Measurements from ENCODE around the gene PC. TPM values are rescaled to one million over a fixed set of nuclear protein-coding genes. Genes with fewer than 3 reads are reported as not detected.
A peak's percentile ranks its signal among the peaks of the same experiment; 100 is the strongest.

Gene PC
- total RNA-seq, 1 donor from 2014 or later, result 13.5 TPM

GRCh38 chr11:66976028-66976467 lies 17.9 kb upstream of the PC start:
- TF ChIP-seq CTCF (IDR thresholded peaks at IDR 0.05), result peak; percentile 35 to 50 (median 45)
- DNase-seq (ENCODE audit: low spot score in 2 of 2), result no peak
- Histone ChIP-seq H3K4me3 (no peak overlapping the region), H3K4me1 (peaks cover 10 to 11% of the 10 kb centered on the region in 2 donors), H3K9me3 (peaks cover 0 to 10% of the 10 kb centered on the region in 2 donors), H3K27me3 (no peaks in the 10 kb centered on the region), H3K27ac (no peak overlapping the region), H3K36me3 (no peaks in the 10 kb centered on the region)
- intact Hi-C loops (cut with DNase I), result no loop called here

GRCh38 chr11:66975405-66976027 lies 17.3 kb upstream of the PC start:
- no peak overlapping the region for H3K27ac ChIP-seq
- peaks cover 10 to 12% of the 10 kb centered on the region in 2 donors for H3K4me1 ChIP-seq

GRCh38 chr11:66974724-66975404 lies 16.7 kb upstream of the PC start, which contains the start of gene C11orf86:
Gene C11orf86 (plus strand): TSS chr11:66975304. CDS start chr11:66975363, 59 bp downstream.
- intact Hi-C loops (cut with DNase I), result loop anchor here (5.0 kb wide), 4 partner anchors 57 to 142 kb away; partner anchors contain the start of genes KDM2A, RCE1 and RHOD
- H3K27me3 ChIP-seq, result no peaks in the 10 kb centered on the region
- no peaks in the 10 kb centered on the region for H3K36me3 ChIP-seq
- no peak within 1 kb of the TSS for H3K4me3 ChIP-seq
- H3K9me3 ChIP-seq, result peaks cover 0 to 10% of the 10 kb centered on the region in 2 donors
- no peak for DNase-seq (ENCODE audit: low spot score in 2 of 2)
- TF ChIP-seq CTCF (IDR thresholded peaks at IDR 0.05), result no peak
- no peak within 1 kb of the TSS for H3K27ac ChIP-seq
- peaks cover 15 to 18% of the 10 kb centered on the region in 2 donors for H3K4me1 ChIP-seq

More at GRCh38 chr11:66975405-66976027, 17.3 kb upstream of the PC start:
- intact Hi-C loops (cut with DNase I), result no loop called here
- TF ChIP-seq CTCF (IDR thresholded peaks at IDR 0.05), result no peak
- no peak overlapping the region for H3K4me3 ChIP-seq
- peaks cover 0 to 10% of the 10 kb centered on the region in 2 donors for H3K9me3 ChIP-seq
- H3K27me3 ChIP-seq, result no peaks in the 10 kb centered on the region
- DNase-seq (ENCODE audit: low spot score in 2 of 2), result no peak
- H3K36me3 ChIP-seq, result no peaks in the 10 kb centered on the region

GRCh38 chr11:66973956-66974580 lies 15.9 kb upstream of the PC start:
- Histone ChIP-seq H3K27me3 (no peaks in the 10 kb centered on the region), H3K9me3 (peaks cover 0 to 3% of the 10 kb centered on the region in 2 donors), H3K4me1 (peaks cover 15 to 18% of the 10 kb centered on the region in 2 donors), H3K36me3 (no peaks in the 10 kb centered on the region), H3K27ac (no peak overlapping the region), H3K4me3 (no peak overlapping the region)
- TF ChIP-seq CTCF (IDR thresholded peaks at IDR 0.05), result no peak
- intact Hi-C loops (cut with DNase I), result loop anchor here (2.0 to 5.0 kb wide), 5 partner anchors 58 to 143 kb away; partner anchors contain the start of genes KDM2A, RCE1 and RHOD
- no peak for DNase-seq (ENCODE audit: low spot score in 2 of 2)

- TF ChIP-seq CTCF (IDR thresholded peaks at IDR 0.05), result no peak
- Histone ChIP-seq H3K4me3 (no peak overlapping the region), H3K27me3 (no peaks in the 10 kb centered on the region), H3K36me3 (no peaks in the 10 kb centered on the region), H3K9me3 (no peaks in the 10 kb centered on the region), H3K4me1 (peaks cover 15 to 18% of the 10 kb centered on the region in 2 donors), H3K27ac (peak overlapping the region; percentile 92 to 96)
- intact Hi-C loops (cut with DNase I), result loop anchor here (5.0 kb wide), 4 partner anchors 61 to 146 kb away; partner anchors contain the start of genes KDM2A, RCE1 and RHOD
- DNase-seq (ENCODE audit: low spot score in 2 of 2), result no peak
Measured at GRCh38 chr11:66971488-66971887, 13.3 kb upstream of the PC start.

Data from ascending aorta (tissue), 2 donors.